ENCODE measurements around the gene COA5. TPM values are rescaled to one million over a fixed set of nuclear protein-coding genes. Genes with fewer than 3 reads are reported as not detected.
A peak's percentile ranks its signal among the peaks of the same experiment; 100 is the strongest.

Gene COA5
- total and polyA plus RNA-seq, 3 donors from 2014 or later: 40.5 to 65.9 (median 47.7) TPM

DNA sequence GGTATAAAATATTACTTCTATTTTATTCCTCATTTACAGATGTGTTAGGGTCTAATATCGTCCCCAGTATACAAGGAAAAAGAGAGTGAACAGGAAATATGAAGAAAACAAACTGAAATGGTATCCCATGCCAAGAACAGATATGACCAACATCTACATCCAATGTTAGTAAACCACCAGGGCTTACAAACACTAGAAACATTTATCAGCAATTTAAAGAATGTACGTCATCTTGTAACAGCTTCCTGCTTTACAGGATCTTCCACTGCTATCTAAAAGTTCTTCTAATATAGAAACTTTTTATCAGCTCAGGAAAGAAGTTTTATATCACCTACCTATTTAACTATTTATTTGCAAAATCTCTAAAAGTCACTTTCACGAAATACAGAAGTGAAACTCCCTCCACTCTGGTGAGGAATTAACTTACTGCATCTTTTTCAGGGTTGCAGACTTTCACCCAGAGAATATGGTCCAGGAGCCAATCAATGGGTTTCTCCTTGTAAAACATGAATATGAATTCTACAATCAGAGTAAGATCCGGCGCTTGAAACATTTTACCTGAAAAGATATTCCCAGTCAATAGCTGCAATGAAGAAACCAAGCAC is 35.3 kb upstream of the COA5 start:
- no peaks in the 10 kb centered on the region for H3K4me1 ChIP-seq
- no peak for TF ChIP-seq POLR2A (IDR thresholded peaks at IDR 0.05)
- TF ChIP-seq, protein P1, sequence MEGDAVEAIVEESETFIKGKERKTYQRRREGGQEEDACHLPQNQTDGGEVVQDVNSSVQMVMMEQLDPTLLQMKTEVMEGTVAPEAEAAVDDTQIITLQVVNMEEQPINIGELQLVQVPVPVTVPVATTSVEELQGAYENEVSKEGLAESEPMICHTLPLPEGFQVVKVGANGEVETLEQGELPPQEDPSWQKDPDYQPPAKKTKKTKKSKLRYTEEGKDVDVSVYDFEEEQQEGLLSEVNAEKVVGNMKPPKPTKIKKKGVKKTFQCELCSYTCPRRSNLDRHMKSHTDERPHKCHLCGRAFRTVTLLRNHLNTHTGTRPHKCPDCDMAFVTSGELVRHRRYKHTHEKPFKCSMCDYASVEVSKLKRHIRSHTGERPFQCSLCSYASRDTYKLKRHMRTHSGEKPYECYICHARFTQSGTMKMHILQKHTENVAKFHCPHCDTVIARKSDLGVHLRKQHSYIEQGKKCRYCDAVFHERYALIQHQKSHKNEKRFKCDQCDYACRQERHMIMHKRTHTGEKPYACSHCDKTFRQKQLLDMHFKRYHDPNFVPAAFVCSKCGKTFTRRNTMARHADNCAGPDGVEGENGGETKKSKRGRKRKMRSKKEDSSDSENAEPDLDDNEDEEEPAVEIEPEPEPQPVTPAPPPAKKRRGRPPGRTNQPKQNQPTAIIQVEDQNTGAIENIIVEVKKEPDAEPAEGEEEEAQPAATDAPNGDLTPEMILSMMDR (IDR thresholded peaks at IDR 0.05): no peak
- H3K27me3 ChIP-seq: no peaks in the 10 kb centered on the region
- no peaks in the 10 kb centered on the region for H3K36me3 ChIP-seq (ENCODE audit: low read depth, missing control alignments)
- 84 to 85% methylated on average over 5 of the region's 5 CpGs for WGBS, 2 donors
- H3K4me3 ChIP-seq: no peak overlapping the region
- intact Hi-C loops (cut with DNase I; ENCODE audit: low total_unique reads): loop anchor here (10.0 kb wide), 1 partner anchor 191 kb away; no protein-coding TSS in a partner anchor
- DNase-seq: no peak
- H3K27ac ChIP-seq: no peak overlapping the region
- H3K9me3 ChIP-seq: no peaks in the 10 kb centered on the region

DNA sequence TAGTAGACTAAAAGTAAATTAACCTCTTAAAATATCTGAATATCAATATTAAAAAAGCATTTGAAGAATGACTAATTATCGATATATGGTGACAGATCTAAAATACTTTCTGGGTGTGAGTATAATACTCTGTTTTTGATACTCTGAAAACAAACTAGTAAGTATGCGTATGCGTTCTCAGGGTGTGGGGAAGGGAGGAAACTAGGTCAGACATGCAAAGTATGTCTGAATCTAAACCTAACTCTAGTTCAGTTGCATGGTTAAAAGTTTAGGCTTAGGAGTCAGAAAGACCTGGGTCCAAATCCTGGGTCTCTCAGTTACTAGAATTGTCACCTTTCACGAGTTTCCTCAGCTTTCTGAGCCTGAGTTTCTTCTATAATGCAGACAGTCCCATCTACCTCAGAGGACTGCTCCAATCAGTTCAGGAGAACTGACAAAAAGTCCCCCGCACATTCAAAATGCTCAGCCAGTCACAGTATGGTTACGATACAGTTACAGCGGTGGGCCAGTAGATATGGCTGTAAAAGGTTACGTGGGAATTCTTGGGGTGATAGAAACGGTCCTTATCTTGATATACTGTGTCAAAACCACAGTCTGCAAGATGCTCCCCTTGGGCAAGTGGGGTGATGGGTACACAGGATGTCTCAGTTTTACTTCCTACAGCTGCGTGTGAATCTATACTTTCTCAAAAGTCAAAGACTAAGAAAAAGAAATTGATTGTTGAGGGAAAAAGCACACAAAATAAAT is 29.3 kb upstream of the COA5 start:
- H3K4me1 ChIP-seq: no peaks in the 10 kb centered on the region
- no peaks in the 10 kb centered on the region for H3K9me3 ChIP-seq
- H3K4me3 ChIP-seq: no peak overlapping the region
- 78 to 85% methylated on average over 10 of the region's 10 CpGs for WGBS, 2 donors
- no peak for TF ChIP-seq POLR2A (IDR thresholded peaks at IDR 0.05)
- TF ChIP-seq, protein P1 (IDR thresholded peaks at IDR 0.05): no peak
- no peak for DNase-seq
- no peaks in the 10 kb centered on the region for H3K36me3 ChIP-seq (ENCODE audit: low read depth, missing control alignments)
- no peak overlapping the region for H3K27ac ChIP-seq
- intact Hi-C loops (cut with DNase I; ENCODE audit: low total_unique reads): no loop called here
- no peaks in the 10 kb centered on the region for H3K27me3 ChIP-seq

DNA sequence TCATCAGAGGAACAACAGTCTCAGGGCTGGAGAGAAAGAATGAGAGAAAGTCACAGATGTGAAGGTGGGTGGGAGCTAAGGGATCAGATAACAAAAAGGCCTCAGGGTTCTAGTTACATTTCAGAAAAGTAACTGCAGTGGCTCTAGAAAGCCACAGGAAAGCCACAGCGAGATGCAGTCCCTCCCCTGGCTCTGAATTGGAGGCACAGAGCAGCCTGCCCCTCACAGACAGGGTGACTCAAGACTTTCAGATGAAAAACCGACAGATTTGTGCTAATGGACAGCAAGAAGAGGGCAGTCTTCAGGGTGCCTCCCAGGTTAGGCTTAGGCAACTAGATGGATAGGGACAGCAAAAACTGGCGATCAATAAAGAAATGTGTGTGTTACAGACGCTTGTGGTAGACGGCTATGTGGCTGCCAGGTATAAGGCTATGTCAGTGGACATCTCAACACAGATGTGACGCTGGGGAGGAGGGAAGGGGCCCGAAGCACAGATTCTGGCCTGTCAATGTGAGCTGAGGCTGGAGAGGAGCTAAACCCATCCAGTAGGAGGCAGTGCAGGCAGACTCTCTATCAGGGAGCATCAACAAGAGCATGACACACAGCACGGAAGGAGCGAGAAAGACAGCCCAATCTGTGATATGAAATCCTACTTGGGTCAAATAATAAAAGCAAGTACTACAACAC is 26.2 kb upstream of the COA5 start:
- Histone ChIP-seq H3K9me3 (no peaks in the 10 kb centered on the region), H3K36me3 (ENCODE audit: low read depth, missing control alignments) (no peaks in the 10 kb centered on the region), H3K27ac (no peak overlapping the region), H3K4me1 (no peaks in the 10 kb centered on the region), H3K27me3 (no peaks in the 10 kb centered on the region), H3K4me3 (no peak overlapping the region)
- intact Hi-C loops (cut with DNase I; ENCODE audit: low total_unique reads): no loop called here
- TF ChIP-seq POLR2A (IDR thresholded peaks at IDR 0.05): no peak
- TF ChIP-seq, protein P1 (IDR thresholded peaks at IDR 0.05): no peak
- WGBS, 2 donors: 69 to 76% methylated on average over 9 of the region's 9 CpGs
- DNase-seq: peak; percentile 46

GRCh38 chr2:98632351-98632750 is 24.0 kb upstream of the COA5 start:
- WGBS, 2 donors: 70 to 90% methylated on average over 3 of the region's 3 CpGs
- no peaks in the 10 kb centered on the region for H3K4me1 ChIP-seq
- TF ChIP-seq POLR2A (IDR thresholded peaks at IDR 0.05): no peak
- TF ChIP-seq, protein P1 (IDR thresholded peaks at IDR 0.05): no peak
- intact Hi-C loops (cut with DNase I; ENCODE audit: low total_unique reads): no loop called here
- H3K27ac ChIP-seq: no peak overlapping the region
- no peaks in the 10 kb centered on the region for H3K9me3 ChIP-seq
- no peaks in the 10 kb centered on the region for H3K36me3 ChIP-seq (ENCODE audit: low read depth, missing control alignments)
- H3K4me3 ChIP-seq: no peak overlapping the region
- H3K27me3 ChIP-seq: no peaks in the 10 kb centered on the region
- no peak for DNase-seq
